ENCODE measurements around the gene RBM4B. TPM values are rescaled to one million over a fixed set of nuclear protein-coding genes. Genes with fewer than 3 reads are reported as not detected.

RBM4B gene
- total and polyA plus RNA-seq, 2 experiments from 2014 or later: 28.0 to 31.0 TPM

GRCh38 chr11:66686801-66687750, 9.4 kb upstream of the RBM4B start:
- ATAC-seq (no peak), DNase-seq (ENCODE audit: low spot score) (no peak)
- H3K27ac Mint-ChIP-seq: no peak overlapping the region
- Histone ChIP-seq H3K27ac (ENCODE audit: low read depth) (no peak overlapping the region), H3K9me2 (ENCODE audit: insufficient read depth) (no peaks in the 10 kb centered on the region), H3F3A (replicated peaks; ENCODE audit: low read depth) (no peaks in the 10 kb centered on the region), H3K79me2 (replicated peaks; ENCODE audit: insufficient read depth) (no peaks in the 10 kb centered on the region), H3K27me3 (ENCODE audit: insufficient read depth) (no peaks in the 10 kb centered on the region), H2AFZ (no peak overlapping the region), H3K4me3 (no peak overlapping the region), H4K20me1 (replicated peaks; ENCODE audit: insufficient read depth) (no peaks in the 10 kb centered on the region), H3K4me2 (no peak overlapping the region), H3K36me3 (ENCODE audit: insufficient read depth) (no peaks in the 10 kb centered on the region), H3K4me1 (ENCODE audit: insufficient read depth) (no peaks in the 10 kb centered on the region)
- TF ChIP-seq STAT1 (IDR thresholded peaks at IDR 0.05; ENCODE audit: unreplicated experiment): no peak
- TF ChIP-seq, protein P1, sequence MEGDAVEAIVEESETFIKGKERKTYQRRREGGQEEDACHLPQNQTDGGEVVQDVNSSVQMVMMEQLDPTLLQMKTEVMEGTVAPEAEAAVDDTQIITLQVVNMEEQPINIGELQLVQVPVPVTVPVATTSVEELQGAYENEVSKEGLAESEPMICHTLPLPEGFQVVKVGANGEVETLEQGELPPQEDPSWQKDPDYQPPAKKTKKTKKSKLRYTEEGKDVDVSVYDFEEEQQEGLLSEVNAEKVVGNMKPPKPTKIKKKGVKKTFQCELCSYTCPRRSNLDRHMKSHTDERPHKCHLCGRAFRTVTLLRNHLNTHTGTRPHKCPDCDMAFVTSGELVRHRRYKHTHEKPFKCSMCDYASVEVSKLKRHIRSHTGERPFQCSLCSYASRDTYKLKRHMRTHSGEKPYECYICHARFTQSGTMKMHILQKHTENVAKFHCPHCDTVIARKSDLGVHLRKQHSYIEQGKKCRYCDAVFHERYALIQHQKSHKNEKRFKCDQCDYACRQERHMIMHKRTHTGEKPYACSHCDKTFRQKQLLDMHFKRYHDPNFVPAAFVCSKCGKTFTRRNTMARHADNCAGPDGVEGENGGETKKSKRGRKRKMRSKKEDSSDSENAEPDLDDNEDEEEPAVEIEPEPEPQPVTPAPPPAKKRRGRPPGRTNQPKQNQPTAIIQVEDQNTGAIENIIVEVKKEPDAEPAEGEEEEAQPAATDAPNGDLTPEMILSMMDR (conservative IDR thresholded peaks at IDR 0.05; ENCODE audit: low read depth in 2 of 2): no peak
- no peak for TF ChIP-seq CREB1 (CRISPR knock-in tag; IDR thresholded peaks at IDR 0.05; ENCODE audit: low read depth)
- TF ChIP-seq ZNF114 (CRISPR knock-in tag; IDR thresholded peaks at IDR 0.05): no peak
- TF ChIP-seq EZH2 (IDR thresholded peaks at IDR 0.05; ENCODE audit: low read depth, unreplicated experiment): no peak
- TF ChIP-seq, protein P2, sequence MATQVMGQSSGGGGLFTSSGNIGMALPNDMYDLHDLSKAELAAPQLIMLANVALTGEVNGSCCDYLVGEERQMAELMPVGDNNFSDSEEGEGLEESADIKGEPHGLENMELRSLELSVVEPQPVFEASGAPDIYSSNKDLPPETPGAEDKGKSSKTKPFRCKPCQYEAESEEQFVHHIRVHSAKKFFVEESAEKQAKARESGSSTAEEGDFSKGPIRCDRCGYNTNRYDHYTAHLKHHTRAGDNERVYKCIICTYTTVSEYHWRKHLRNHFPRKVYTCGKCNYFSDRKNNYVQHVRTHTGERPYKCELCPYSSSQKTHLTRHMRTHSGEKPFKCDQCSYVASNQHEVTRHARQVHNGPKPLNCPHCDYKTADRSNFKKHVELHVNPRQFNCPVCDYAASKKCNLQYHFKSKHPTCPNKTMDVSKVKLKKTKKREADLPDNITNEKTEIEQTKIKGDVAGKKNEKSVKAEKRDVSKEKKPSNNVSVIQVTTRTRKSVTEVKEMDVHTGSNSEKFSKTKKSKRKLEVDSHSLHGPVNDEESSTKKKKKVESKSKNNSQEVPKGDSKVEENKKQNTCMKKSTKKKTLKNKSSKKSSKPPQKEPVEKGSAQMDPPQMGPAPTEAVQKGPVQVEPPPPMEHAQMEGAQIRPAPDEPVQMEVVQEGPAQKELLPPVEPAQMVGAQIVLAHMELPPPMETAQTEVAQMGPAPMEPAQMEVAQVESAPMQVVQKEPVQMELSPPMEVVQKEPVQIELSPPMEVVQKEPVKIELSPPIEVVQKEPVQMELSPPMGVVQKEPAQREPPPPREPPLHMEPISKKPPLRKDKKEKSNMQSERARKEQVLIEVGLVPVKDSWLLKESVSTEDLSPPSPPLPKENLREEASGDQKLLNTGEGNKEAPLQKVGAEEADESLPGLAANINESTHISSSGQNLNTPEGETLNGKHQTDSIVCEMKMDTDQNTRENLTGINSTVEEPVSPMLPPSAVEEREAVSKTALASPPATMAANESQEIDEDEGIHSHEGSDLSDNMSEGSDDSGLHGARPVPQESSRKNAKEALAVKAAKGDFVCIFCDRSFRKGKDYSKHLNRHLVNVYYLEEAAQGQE (IDR thresholded peaks at IDR 0.05; ENCODE audit: unreplicated experiment): no peak
- TF ChIP-seq JUNB (IDR thresholded peaks at IDR 0.05; ENCODE audit: unreplicated experiment): no peak
- TF ChIP-seq, protein P3, sequence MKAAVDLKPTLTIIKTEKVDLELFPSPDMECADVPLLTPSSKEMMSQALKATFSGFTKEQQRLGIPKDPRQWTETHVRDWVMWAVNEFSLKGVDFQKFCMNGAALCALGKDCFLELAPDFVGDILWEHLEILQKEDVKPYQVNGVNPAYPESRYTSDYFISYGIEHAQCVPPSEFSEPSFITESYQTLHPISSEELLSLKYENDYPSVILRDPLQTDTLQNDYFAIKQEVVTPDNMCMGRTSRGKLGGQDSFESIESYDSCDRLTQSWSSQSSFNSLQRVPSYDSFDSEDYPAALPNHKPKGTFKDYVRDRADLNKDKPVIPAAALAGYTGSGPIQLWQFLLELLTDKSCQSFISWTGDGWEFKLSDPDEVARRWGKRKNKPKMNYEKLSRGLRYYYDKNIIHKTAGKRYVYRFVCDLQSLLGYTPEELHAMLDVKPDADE (IDR thresholded peaks at IDR 0.05): no peak
- no peak for TF ChIP-seq EZH2phosphoT487 (IDR thresholded peaks at IDR 0.05; ENCODE audit: unreplicated experiment)
- TF ChIP-seq ZNF462 (CRISPR knock-in tag; IDR thresholded peaks at IDR 0.05): no peak
- TF ChIP-seq ZNF331 (CRISPR knock-in tag; IDR thresholded peaks at IDR 0.05; ENCODE audit: low read depth): no peak
- no peak for TF ChIP-seq POLR2AphosphoS5 (IDR thresholded peaks at IDR 0.05; ENCODE audit: low read depth)
- no peak for TF ChIP-seq NANOG (IDR thresholded peaks at IDR 0.05; ENCODE audit: borderline replicate concordance)
- H3K27me3 Mint-ChIP-seq (ENCODE audit: insufficient read depth, low read depth, poor library complexity): peaks cover 7% of the 10 kb centered on the region
- no peak overlapping the region for H3K4me3 Mint-ChIP-seq
- H3K36me3 Mint-ChIP-seq (ENCODE audit: low read depth): peaks cover 41% of the 10 kb centered on the region
- H3K9me3 Mint-ChIP-seq: no peaks in the 10 kb centered on the region; the same call in 2 of the 3 replicates
- peaks cover 5% of the 10 kb centered on the region for H3K4me1 Mint-ChIP-seq
